H1 (cell line): ENCODE measurements around the gene CTNNA3. TPM values are rescaled to one million over a fixed set of nuclear protein-coding genes. Genes with fewer than 3 reads are reported as not detected.

Source experiments
- CTCF ChIA-PET: fragments of 300-600 bp; sonication (Branson Sonifier 250); formaldehyde crosslinking; loops from one replicate; lab custom pipeline; 2021; ENCODE audit not compliant: partially characterized antibody; lab: Charles Lee
- POLR2A ChIA-PET: fragments of 300-600 bp; sonication (Branson Sonifier 250); formaldehyde crosslinking; loops from one replicate; lab custom pipeline; 2021; ENCODE audit warnings: inconsistent platforms; ENCODE audit not compliant: partially characterized antibody; lab: Charles Lee
- DNase-seq, 2 experiments: peaks; one replicate each; pipeline versions ENCODE4 v3.0.0 to v3.0.0-alpha.2; 2010 to 2022; ENCODE audit warnings: low spot score in 2 of 2, low read depth in 1 of 2, mixed read lengths in 1 of 2
- FAIRE-seq: peaks from 2 replicates; lab custom pipeline; 2011; peaks lifted over from hg19 to GRCh38; lab: Jason Lieb, UNC
- H2AFZ ChIP-seq: 2 replicates; pipeline ENCODE4 v1.8.1; 2012; ENCODE audit warnings: low read length, inconsistent platforms
- H2AK5ac ChIP-seq: 2 replicates; pipeline ENCODE4 v1.6.1; 2013; ENCODE audit warnings: low read depth, low read length
- H2BK120ac ChIP-seq: replicated peaks from 2 replicates; pipeline ENCODE3; 2013; ENCODE audit warnings: low read depth, low read length, inconsistent platforms
- H2BK12ac ChIP-seq: 2 replicates; pipeline ENCODE4 v1.6.1; 2013; ENCODE audit warnings: low read depth, low read length
- H2BK15ac ChIP-seq: 2 replicates; pipeline ENCODE4 v1.6.1; 2013; ENCODE audit warnings: low read length
- H2BK20ac ChIP-seq: 2 replicates; pipeline ENCODE4 v1.6.1; 2013; ENCODE audit warnings: low read length
- H2BK5ac ChIP-seq: 2 replicates; pipeline ENCODE4 v1.6.1; 2013; ENCODE audit warnings: low read depth, low read length
- H3K14ac ChIP-seq: 2 replicates; pipeline ENCODE4 v1.6.1; 2013; ENCODE audit warnings: inconsistent platforms; ENCODE audit not compliant: insufficient read length
- H3K18ac ChIP-seq: 2 replicates; pipeline ENCODE4 v1.6.1; 2013; ENCODE audit warnings: low read length; ENCODE audit errors: extremely low read depth
- H3K23ac ChIP-seq: 2 replicates; pipeline ENCODE4 v1.6.1; 2013; ENCODE audit warnings: inconsistent platforms; ENCODE audit not compliant: insufficient read length
- H3K23me2 ChIP-seq: 2 replicates; pipeline ENCODE4 v1.6.1; 2013; ENCODE audit warnings: low read depth, low read length
- H3K27ac ChIP-seq: 2 replicates; pipeline ENCODE4 v1.6.1; 2011; ENCODE audit warnings: low read depth, low read length, inconsistent platforms
- H3K27me3 ChIP-seq, 4 experiments: replicated peaks in 1 of 4; 1 replicate in 1 of 4; 2 replicates in 3 of 4; pipeline versions ENCODE4 v1.6.1 to v1.8.1; 2011 to 2013; ENCODE audit warnings: low read length in 3 of 4, mild to moderate bottlenecking in 3 of 4, inconsistent platforms in 2 of 4, mixed read lengths in 2 of 4, moderate library complexity in 1 of 4; ENCODE audit not compliant: control insufficient read depth in 3 of 4, insufficient read depth in 3 of 4; ENCODE audit errors: extremely low read depth in 1 of 4
- H3K36me3 ChIP-seq, 4 experiments: 2 replicates each; pipeline versions ENCODE4 v1.6.1 to v1.8.1; 2011 to 2013; ENCODE audit warnings: mild to moderate bottlenecking in 4 of 4, low read length in 3 of 4, moderate library complexity in 2 of 4, control low read depth in 1 of 4, inconsistent platforms in 1 of 4; ENCODE audit not compliant: insufficient read depth in 4 of 4, control insufficient read depth in 2 of 4
- H3K4ac ChIP-seq: replicated peaks from 2 replicates; pipeline ENCODE3; 2013; ENCODE audit warnings: low read length, low read depth, mixed read lengths, inconsistent platforms; ENCODE audit not compliant: insufficient read length
- H3K4me1 ChIP-seq, 4 experiments: replicated peaks in 1 of 4; 1 replicate in 1 of 4; 2 replicates in 3 of 4; pipeline versions ENCODE4 v1.6.1 to v1.8.1; 2011 to 2013; ENCODE audit warnings: low read length in 3 of 4, inconsistent platforms in 2 of 4, mixed read lengths in 1 of 4; ENCODE audit not compliant: insufficient read depth in 4 of 4, control insufficient read depth in 3 of 4
- H3K4me2 ChIP-seq, 2 experiments: 2 replicates each; pipeline versions ENCODE4 v1.6.1 to v1.8.1; 2011 to 2013; ENCODE audit warnings: low read depth in 2 of 2, low read length in 2 of 2, control low read depth in 1 of 2, inconsistent platforms in 1 of 2, mild to moderate bottlenecking in 1 of 2; ENCODE audit not compliant: insufficient read depth in 1 of 2
- H3K4me3 ChIP-seq, 4 experiments: fragments of 200-600, 300-600 bp in 1 of 4; sonication (generic), shearing (Covaris generic), sonication (Bioruptor Twin) in 1 of 4; 2 replicates each; pipeline versions ENCODE4 v1.5.1 to v1.8.1; 2011 to 2016; ENCODE audit warnings: low read length in 4 of 4, low read depth in 3 of 4, control low read depth in 2 of 4, inconsistent platforms in 2 of 4, mild to moderate bottlenecking in 2 of 4, mixed read lengths in 1 of 4, moderate library complexity in 1 of 4; ENCODE audit not compliant: insufficient read depth in 2 of 4; ENCODE audit errors: extremely low read depth in 1 of 4
- H3K56ac ChIP-seq: replicated peaks from 2 replicates; pipeline ENCODE3; 2013; ENCODE audit warnings: low read depth, mild to moderate bottlenecking, mixed read lengths, low read length, inconsistent platforms; ENCODE audit not compliant: insufficient read length
- H3K79me1 ChIP-seq: 2 replicates; pipeline ENCODE4 v1.6.1; 2013; ENCODE audit warnings: low read depth, low read length, control low read depth
- H3K79me2 ChIP-seq, 2 experiments: 2 replicates each; pipeline versions ENCODE4 v1.6.1 to v1.8.1; 2012 to 2013; ENCODE audit warnings: low read length in 2 of 2, mild to moderate bottlenecking in 2 of 2, inconsistent platforms in 1 of 2; ENCODE audit not compliant: insufficient read depth in 2 of 2, control insufficient read depth in 1 of 2
- H3K9ac ChIP-seq, 4 experiments: replicated peaks in 1 of 4; 1 replicate in 1 of 4; 2 replicates in 3 of 4; pipeline versions ENCODE4 v1.6.1 to v1.8.1; 2011 to 2013; ENCODE audit warnings: low read depth in 3 of 4, low read length in 3 of 4, control low read depth in 2 of 4, mild to moderate bottlenecking in 2 of 4, moderate library complexity in 2 of 4, inconsistent platforms in 1 of 4; ENCODE audit errors: extremely low read depth in 1 of 4
- H3K9me3 ChIP-seq, 2 experiments: 2 replicates each; pipeline versions ENCODE4 v1.6.1 to v1.8.1; 2012 to 2013; ENCODE audit warnings: mild to moderate bottlenecking in 2 of 2, moderate library complexity in 2 of 2, control low read depth in 1 of 2, inconsistent platforms in 1 of 2, low read depth in 1 of 2, low read length in 1 of 2, mixed read lengths in 1 of 2; ENCODE audit not compliant: insufficient read depth in 2 of 2
- H4K20me1 ChIP-seq, 2 experiments: replicated peaks in 1 of 2; 2 replicates each; pipeline versions ENCODE3 to v1.8.1; 2011 to 2013; ENCODE audit warnings: inconsistent platforms in 2 of 2, low read length in 2 of 2, mild to moderate bottlenecking in 1 of 2; ENCODE audit not compliant: insufficient read depth in 2 of 2, control insufficient read depth in 1 of 2
- H4K5ac ChIP-seq: 2 replicates; pipeline ENCODE4 v1.6.1; 2013; ENCODE audit warnings: low read length, low read depth, mixed read lengths, inconsistent platforms; ENCODE audit not compliant: insufficient read length
- H4K8ac ChIP-seq: 2 replicates; pipeline ENCODE4 v1.8.0; 2013; ENCODE audit warnings: mild to moderate bottlenecking, moderate library complexity, low read length, inconsistent platforms; ENCODE audit not compliant: insufficient read depth; ENCODE audit errors: extremely low read depth
- H4K91ac ChIP-seq: replicated peaks from 2 replicates; pipeline ENCODE3; 2013; ENCODE audit warnings: low read length, mixed read lengths, inconsistent platforms; ENCODE audit not compliant: insufficient read length
- ATF2 ChIP-seq: IDR thresholded peaks from 2 replicates; pipeline ENCODE4 v1.6.1; 2012; ENCODE audit warnings: low read length, inconsistent platforms
- CBX5 ChIP-seq: fragments of 300-800, 300-1000 bp; sonication (generic); IDR thresholded peaks from 2 replicates; pipeline ENCODE4 v1.7.1; 2016; ENCODE audit warnings: antibody characterized with exemption, low read length, low read depth
- E2F6 ChIP-seq: IDR thresholded peaks from 2 replicates; pipeline ENCODE4 v1.6.1; 2012; ENCODE audit warnings: inconsistent platforms
- EP300 ChIP-seq, 2 experiments: IDR thresholded peaks; 1 replicate in 1 of 2; 2 replicates in 1 of 2; pipeline ENCODE4 v1.6.1; 2011 to 2012; ENCODE audit warnings: low read depth in 2 of 2, low read length in 2 of 2, mild to moderate bottlenecking in 2 of 2, borderline replicate concordance in 1 of 2, inconsistent platforms in 1 of 2, moderate library complexity in 1 of 2
- EZH2 ChIP-seq: fragments of 200-600 bp; sonication (generic); IDR thresholded peaks from 2 replicates; pipeline ENCODE4 v1.7.1; 2012; ENCODE audit warnings: low read depth, mild to moderate bottlenecking, moderate library complexity, low read length, inconsistent platforms; ENCODE audit not compliant: severe bottlenecking
- MAFK ChIP-seq: IDR thresholded peaks from 2 replicates; pipeline ENCODE4 v1.6.1; 2012; ENCODE audit warnings: low read depth, mild to moderate bottlenecking, improper control_type of control experiment, low read length
- POLR2AphosphoS5 ChIP-seq: IDR thresholded peaks from 2 replicates; pipeline ENCODE4 v1.6.1; 2011; ENCODE audit warnings: low read depth, low read length
- SIRT6 ChIP-seq: IDR thresholded peaks from one replicate; pipeline ENCODE4 v1.7.1; 2012; ENCODE audit warnings: low read length, inconsistent platforms
- SP2 ChIP-seq: IDR thresholded peaks from 2 replicates; pipeline ENCODE4 v1.6.1; 2012; ENCODE audit warnings: mild to moderate bottlenecking, low read length, inconsistent platforms
- WGBS, 2 experiments: shearing (Covaris generic) in 1 of 2; methylation state at CpG; one replicate each; pipeline versions ENCODE4 v1.1.6 to v1.1.7; 2013 to 2015; ENCODE audit warnings: low lambda C conversion rate in 2 of 2, mixed read lengths in 2 of 2, inconsistent platforms in 1 of 2, low coverage in 1 of 2, missing lambda C conversion rate in 1 of 2; ENCODE audit not compliant: insufficient replicate concordance in 2 of 2, insufficient coverage in 1 of 2, insufficient read length in 1 of 2; ENCODE audit errors: extremely low coverage in 1 of 2, missing lambda C conversion rate in 1 of 2; 5-methylcytosine and 5-hydroxymethylcytosine counted together
- polyA plus RNA-seq, 7 experiments: library from polyadenylated mRNA; depleted of rRNA in 3 of 7; stranded (reverse) in 5 of 7; unstranded in 2 of 7; fragments of >200 nt in 5 of 7; fragments of 200-250 nt in 2 of 7; gene quantifications; 1 replicate in 5 of 7; 2 replicates in 1 of 7; 4 replicates in 1 of 7; pipeline versions ENCODE4 v1.2.1 to v1.2.3, GENCODE V29; 2011 to 2013; ENCODE audit warnings: missing spikeins in 2 of 7, mixed read lengths in 2 of 7
- total RNA-seq: library from RNA; stranded (reverse); fragmentation: NEBNext Ultra II Directional; extraction: Animal tissue kit (Norgen Biotek cat#: 25700); gene quantifications from 2 replicates; pipeline ENCODE4 v1.2.1, GENCODE V29; 2021

CTNNA3 gene
- total and polyA plus RNA-seq, 2 of the 8 experiments (the other 6 are each of a cell fraction or from before 2014, with no cell fraction given) = 1.3 to 1.5 TPM

GRCh38 chr10:66982792-66983474, 713.1 kb downstream of the CTNNA3 start:
- no peak for FAIRE-seq
- CTCF ChIA-PET = no interaction called here

More at GRCh38 chr10:66982792-66983474, 713.1 kb downstream of the CTNNA3 start:
- Histone ChIP-seq H3K56ac (no peak overlapping the region), H4K8ac (no peak overlapping the region), H3K4me2 (no peak overlapping the region), H4K5ac (no peak overlapping the region), H4K91ac (no peak overlapping the region), H3K14ac (no peak overlapping the region), H2AK5ac (no peak overlapping the region), H3K18ac (no peak overlapping the region), H3K9ac (no peak overlapping the region), H4K20me1 (no peaks in the 10 kb centered on the region), H3K4me1 (no peaks in the 10 kb centered on the region), H3K23ac (no peak overlapping the region), H2BK15ac (no peak overlapping the region), H2BK120ac (no peak overlapping the region), H2AFZ (no peak overlapping the region), H3K4ac (no peak overlapping the region), H2BK12ac (no peak overlapping the region), H3K36me3 (no peaks in the 10 kb centered on the region), H3K27ac (no peak overlapping the region), H3K27me3 (no peaks in the 10 kb centered on the region), H3K79me2 (no peaks in the 10 kb centered on the region), H3K4me3 (no peak overlapping the region), H2BK5ac (no peak overlapping the region), H3K79me1 (no peaks in the 10 kb centered on the region), H2BK20ac (no peak overlapping the region), H3K9me3 (no peaks in the 10 kb centered on the region), H3K23me2 (no peaks in the 10 kb centered on the region)
- no peak for TF ChIP-seq MAFK
- TF ChIP-seq POLR2AphosphoS5 = no peak
- no peak for TF ChIP-seq E2F6
- TF ChIP-seq CBX5 = no peak
- no peak for TF ChIP-seq EP300 (IDR thresholded peaks at IDR 0.05; ENCODE audit: borderline replicate concordance in 1 of 2, low read depth in 2 of 2, low read length in 2 of 2)
- TF ChIP-seq EZH2 = no peak
- TF ChIP-seq ATF2 = no peak
- no peak for TF ChIP-seq SP2
- TF ChIP-seq SIRT6 = no peak
- POLR2A ChIA-PET = no interaction called here
- no peak for DNase-seq
- WGBS, 2 experiments = 89% methylated on average over 6 of the region's 6 CpGs; no CpG with 5 or more reads in 1 of the 2 experiments
